ENCODE data around the gene HOXC4.
"Not testable (repeated sequence)": the region's sequence is repeated elsewhere in the genome, so short reads cannot be mapped to it uniquely, and the experiment has no call there.

HOXC4 gene

DNA sequence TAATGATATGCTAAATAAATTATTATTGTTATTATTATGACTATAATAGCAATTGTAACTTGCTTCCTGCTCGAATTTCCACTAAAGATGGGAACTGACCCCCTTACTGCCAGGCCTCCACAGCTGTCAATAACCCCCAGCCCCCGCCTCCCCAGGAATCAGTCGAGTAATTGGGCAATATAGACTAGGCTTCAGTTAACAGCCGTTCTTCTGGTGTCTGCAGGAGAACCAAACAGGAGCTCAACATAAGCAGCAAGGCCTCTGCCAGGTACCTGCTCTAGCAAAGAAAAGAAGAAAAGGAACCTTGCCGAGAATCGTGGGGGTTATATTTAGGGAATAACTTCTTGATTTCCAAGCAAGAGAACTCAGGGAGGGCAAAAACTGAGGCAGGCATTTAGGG is 21.8 kb downstream of the HOXC4 start:
- Histone ChIP-seq H3K36me3 (ENCODE audit: insufficient read depth, low read length) (no peaks in the 10 kb centered on the region), H3K9me3 (ENCODE audit: insufficient read depth, low read depth, low read length) (no peaks in the 10 kb centered on the region), H3K4me3 (ENCODE audit: low read length) (no peak overlapping the region), H3K27ac (ENCODE audit: low read depth, low read length) (no peak overlapping the region), H3K27me3 (ENCODE audit: insufficient read depth, low read length) (peaks cover 96% of the 10 kb centered on the region), H3K4me1 (ENCODE audit: insufficient read depth, low read length) (peaks cover 21% of the 10 kb centered on the region), H3K9ac (ENCODE audit: low read depth, low read length) (no peak overlapping the region)
- 16% methylated on average over 6 of the region's 6 CpGs for WGBS

DNA sequence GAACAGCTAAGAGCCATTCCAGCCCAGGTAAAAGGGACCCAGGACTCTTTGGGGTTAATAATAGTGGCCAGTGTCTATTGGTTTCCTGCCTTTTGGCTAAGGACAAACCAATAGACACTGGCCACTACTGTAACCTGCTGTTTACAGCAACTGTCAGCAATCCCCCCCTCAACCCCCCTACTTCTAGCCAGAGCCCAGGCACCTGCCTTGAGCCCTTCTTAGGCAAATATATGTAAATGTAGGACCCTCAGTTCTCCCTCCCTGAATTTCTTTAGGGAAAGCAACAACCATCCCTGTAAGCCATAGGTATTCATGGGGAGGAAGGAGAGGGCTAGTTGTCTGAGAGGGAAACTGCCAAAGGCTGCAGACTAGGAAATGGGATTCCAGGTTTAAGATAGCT is 22.3 kb downstream of the HOXC4 start:
- H3K4me1 ChIP-seq (ENCODE audit: insufficient read depth, low read length): peaks cover 21% of the 10 kb centered on the region
- H3K9ac ChIP-seq (ENCODE audit: low read depth, low read length): no peak overlapping the region
- H3K36me3 ChIP-seq (ENCODE audit: insufficient read depth, low read length): no peaks in the 10 kb centered on the region
- no peaks in the 10 kb centered on the region for H3K9me3 ChIP-seq (ENCODE audit: insufficient read depth, low read depth, low read length)
- H3K27ac ChIP-seq (ENCODE audit: low read depth, low read length): no peak overlapping the region
- H3K4me3 ChIP-seq (ENCODE audit: low read length): 0 out of 2 replicates have a peak overlapping the region, but pooled peaks have one; percentile 17
- H3K27me3 ChIP-seq (ENCODE audit: insufficient read depth, low read length): peaks cover 96% of the 10 kb centered on the region

DNA sequence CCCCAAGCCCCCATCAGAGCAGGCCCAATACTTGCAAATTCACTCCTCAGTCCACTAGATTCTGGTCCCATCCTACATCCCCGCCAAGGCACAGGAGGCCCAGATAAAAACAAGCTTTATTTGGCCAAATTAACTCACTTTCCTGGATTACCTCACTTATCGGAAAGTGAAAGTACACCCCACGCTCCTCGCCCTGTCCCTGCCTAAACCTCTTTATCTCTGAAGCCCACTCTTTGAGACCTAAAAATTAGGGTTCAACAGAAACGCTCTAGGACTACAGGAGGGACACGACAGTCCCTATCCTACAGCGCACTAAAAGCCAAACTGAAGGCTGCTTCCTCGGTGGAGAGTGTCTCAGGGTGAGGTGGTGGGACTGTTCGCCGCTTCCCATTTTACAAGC is 24.2 kb downstream of the HOXC4 start:
- WGBS: 33% methylated on average over 9 of the region's 10 CpGs
- H3K27me3 ChIP-seq (ENCODE audit: insufficient read depth, low read length): peaks cover 97% of the 10 kb centered on the region
- H3K9ac ChIP-seq (ENCODE audit: low read depth, low read length); H3K9me3 ChIP-seq (ENCODE audit: insufficient read depth, low read depth, low read length); H3K27ac ChIP-seq (ENCODE audit: low read depth, low read length); H3K36me3 ChIP-seq (ENCODE audit: insufficient read depth, low read length); H3K4me3 ChIP-seq (ENCODE audit: low read length): not testable (repeated sequence)
- H3K4me1 ChIP-seq (ENCODE audit: insufficient read depth, low read length): peaks cover 21% of the 10 kb centered on the region

DNA sequence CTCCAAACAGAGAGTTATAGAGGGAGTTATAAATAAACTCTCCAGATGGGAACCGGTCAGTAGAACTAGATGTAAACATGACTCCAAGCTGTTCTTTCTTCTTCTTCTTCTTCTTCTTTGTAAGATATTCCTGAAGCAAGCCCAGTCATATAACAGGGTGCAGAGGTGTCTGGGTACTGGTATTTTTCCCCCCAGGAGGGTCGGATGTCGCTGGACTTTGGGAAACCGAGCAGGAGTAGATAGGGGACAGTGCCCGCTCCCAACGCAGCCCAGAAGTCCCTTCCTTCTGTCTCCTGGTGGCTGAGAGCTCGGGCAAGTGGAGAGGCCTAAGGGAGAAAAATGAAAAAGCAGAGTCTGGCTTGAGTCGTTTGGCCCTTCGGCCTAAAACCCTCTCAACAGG is 25.5 kb downstream of the HOXC4 start:
- H3K4me3 ChIP-seq (ENCODE audit: low read length); H3K36me3 ChIP-seq (ENCODE audit: insufficient read depth, low read length); H3K9me3 ChIP-seq (ENCODE audit: insufficient read depth, low read depth, low read length); H3K9ac ChIP-seq (ENCODE audit: low read depth, low read length); H3K27ac ChIP-seq (ENCODE audit: low read depth, low read length): not testable (repeated sequence)
- peaks cover 98% of the 10 kb centered on the region for H3K27me3 ChIP-seq (ENCODE audit: insufficient read depth, low read length)
- WGBS: 8% methylated on average over 9 of the region's 9 CpGs
- peaks cover 21% of the 10 kb centered on the region for H3K4me1 ChIP-seq (ENCODE audit: insufficient read depth, low read length)

DNA sequence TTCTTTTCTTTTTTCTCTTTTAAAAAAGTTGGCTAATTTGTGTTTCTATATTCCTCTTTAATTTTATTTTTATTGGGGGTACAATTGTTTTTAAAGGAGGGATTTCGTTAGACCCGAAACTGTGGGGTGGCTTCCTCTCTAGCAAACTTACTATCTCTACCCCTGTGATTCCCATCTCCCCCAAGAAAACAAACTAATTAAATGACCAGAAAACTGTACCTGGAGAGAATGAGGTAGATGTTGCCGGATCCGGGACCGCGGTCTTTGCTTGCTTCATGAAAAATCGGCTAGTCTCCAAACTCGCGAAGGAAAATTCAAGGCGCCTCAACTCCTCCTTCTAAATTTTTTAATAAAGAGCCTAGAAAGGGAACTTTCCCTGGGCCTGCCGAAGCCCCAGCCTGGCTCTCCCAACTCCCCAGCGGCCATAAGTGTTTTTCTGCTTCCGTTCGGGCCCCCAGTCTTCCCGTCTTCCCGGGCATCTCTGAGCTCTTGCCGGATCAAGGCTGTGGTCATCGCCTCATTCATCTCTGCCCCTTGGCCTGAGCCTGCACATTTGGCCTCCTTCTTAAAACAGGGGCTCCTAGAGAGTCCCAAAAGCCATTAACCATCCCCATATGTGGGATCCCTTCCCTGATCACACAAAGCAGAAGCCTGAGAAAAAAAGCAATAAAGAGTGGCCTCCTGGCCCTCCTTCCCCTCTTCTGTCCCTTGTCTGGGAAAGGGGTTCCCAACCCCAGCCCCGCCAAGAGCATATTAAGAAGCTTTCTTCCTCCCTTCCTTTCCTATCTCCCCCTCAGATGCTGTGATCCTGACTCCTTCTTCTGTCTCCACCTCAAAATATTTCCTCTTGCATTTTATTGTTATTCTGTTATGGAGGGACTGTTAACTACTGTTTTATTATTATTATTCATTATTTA is 26.6 kb downstream of the HOXC4 start:
- not testable (repeated sequence) for H3K9ac ChIP-seq (ENCODE audit: low read depth, low read length); H3K27ac ChIP-seq (ENCODE audit: low read depth, low read length); H3K36me3 ChIP-seq (ENCODE audit: insufficient read depth, low read length); H3K4me3 ChIP-seq (ENCODE audit: low read length); H3K9me3 ChIP-seq (ENCODE audit: insufficient read depth, low read depth, low read length)
- Histone ChIP-seq H3K27me3 (ENCODE audit: insufficient read depth, low read length) (peaks cover 99% of the 10 kb centered on the region), H3K4me1 (ENCODE audit: insufficient read depth, low read length) (peaks cover 18% of the 10 kb centered on the region)
- WGBS: 4% methylated on average over 17 of the region's 19 CpGs

DNA sequence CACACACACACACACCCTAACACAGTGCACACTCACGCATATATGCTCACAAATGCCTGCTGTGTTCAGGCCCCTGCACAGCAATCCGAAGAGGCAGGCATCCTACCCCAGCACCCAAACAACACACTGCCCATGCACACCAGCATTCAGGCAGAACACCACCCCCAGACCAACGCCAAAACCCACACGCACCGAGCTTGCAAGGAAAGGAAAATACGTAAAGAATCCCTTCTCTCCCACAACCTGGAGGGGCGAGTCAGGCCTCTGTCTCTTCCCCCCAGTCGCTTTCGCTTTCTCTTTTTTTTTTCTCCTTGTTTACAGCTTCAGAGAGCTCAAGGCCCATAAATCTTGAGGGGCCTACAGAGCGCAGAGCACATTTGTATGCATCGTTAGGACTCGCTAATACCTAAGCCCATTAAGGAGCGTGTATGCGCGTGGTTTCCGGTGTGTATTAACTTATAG is 27.4 kb downstream of the HOXC4 start:
- peaks cover 11% of the 10 kb centered on the region; the same call in 1 of the 2 replicates for H3K4me1 ChIP-seq (ENCODE audit: insufficient read depth, low read length)
- not testable (repeated sequence) for H3K27ac ChIP-seq (ENCODE audit: low read depth, low read length); H3K36me3 ChIP-seq (ENCODE audit: insufficient read depth, low read length); H3K4me3 ChIP-seq (ENCODE audit: low read length); H3K9me3 ChIP-seq (ENCODE audit: insufficient read depth, low read depth, low read length); H3K9ac ChIP-seq (ENCODE audit: low read depth, low read length)
- H3K27me3 ChIP-seq (ENCODE audit: insufficient read depth, low read length): peaks cover 99% of the 10 kb centered on the region
- 2% methylated on average over 10 of the region's 16 CpGs for WGBS

DNA sequence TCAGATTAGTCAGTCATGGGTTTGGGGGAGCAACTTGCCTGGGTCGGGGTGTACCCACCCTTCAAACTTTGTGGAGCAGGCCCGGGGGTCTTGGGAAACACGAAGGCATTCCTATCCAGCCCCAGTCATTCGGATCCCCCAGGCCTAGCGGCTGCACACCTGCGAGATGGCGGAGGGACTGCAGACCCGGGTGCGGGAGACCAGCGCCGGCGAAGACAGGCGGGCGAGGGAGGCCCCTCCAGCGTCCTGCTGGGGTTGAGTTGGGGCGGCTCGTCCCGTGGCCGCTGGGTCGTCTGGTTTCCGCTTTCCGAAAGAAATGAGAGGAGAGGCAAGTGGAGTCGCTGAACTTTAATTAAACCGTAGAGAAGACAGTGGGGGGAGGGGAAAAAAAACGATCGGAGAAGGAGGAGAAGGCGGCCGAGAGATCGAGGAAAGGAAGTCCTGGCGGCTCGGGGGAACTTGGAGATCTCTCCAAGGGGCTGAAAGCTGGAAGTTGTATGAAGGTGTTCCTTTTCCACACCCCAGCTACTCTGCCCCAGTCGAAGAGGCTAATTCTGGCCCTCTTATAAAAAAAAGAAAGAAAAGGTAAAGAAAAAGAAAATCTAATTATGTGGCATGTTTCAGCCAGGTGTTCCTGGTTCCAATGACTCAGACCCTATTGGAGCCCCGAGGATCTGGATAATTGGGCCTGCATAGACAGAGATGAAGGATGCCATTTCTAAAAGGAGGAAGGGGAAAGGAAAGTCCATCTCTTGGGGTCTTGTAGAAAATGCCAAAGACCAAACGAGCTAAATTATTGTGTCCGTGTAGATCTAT is 28.2 kb downstream of the HOXC4 start:
- H3K4me3 ChIP-seq (ENCODE audit: low read length); H3K9me3 ChIP-seq (ENCODE audit: insufficient read depth, low read depth, low read length); H3K27ac ChIP-seq (ENCODE audit: low read depth, low read length); H3K9ac ChIP-seq (ENCODE audit: low read depth, low read length); H3K4me1 ChIP-seq (ENCODE audit: insufficient read depth, low read length); H3K36me3 ChIP-seq (ENCODE audit: insufficient read depth, low read length): not testable (repeated sequence)
- WGBS: 1% methylated on average over 34 of the region's 35 CpGs
- peaks cover 99% of the 10 kb centered on the region for H3K27me3 ChIP-seq (ENCODE audit: insufficient read depth, low read length)

DNA sequence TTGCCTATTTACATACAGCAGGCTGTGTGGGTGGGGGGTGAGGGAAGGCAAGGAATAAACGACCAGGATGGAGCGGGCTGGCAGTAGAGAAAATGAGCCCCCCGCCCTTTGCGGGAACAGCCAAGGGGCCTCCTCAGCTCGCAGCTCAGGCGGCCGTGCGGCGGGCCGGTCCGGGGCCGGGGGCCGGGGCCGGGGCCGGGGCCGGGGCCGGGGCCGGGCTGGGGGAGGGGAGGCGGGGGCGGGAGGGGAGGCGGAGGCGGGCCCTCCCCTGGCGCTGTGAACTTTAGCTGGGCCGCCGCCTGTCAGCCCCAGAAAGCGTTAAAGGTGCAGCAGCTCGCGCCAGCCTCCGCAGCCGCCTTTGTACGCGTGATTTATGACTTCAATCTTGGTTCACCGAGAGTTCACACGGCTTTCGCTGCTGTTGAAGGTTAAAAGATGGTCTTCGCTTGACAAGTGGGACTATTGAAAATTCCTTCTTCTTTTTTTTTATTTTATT is 28.8 kb downstream of the HOXC4 start:
- Histone ChIP-seq H3K9ac (ENCODE audit: low read depth, low read length) (no peak overlapping the region), H3K27ac (ENCODE audit: low read depth, low read length) (no peak overlapping the region), H3K4me1 (ENCODE audit: insufficient read depth, low read length) (peaks cover 3% of the 10 kb centered on the region; the same call in 1 of the 2 replicates), H3K36me3 (ENCODE audit: insufficient read depth, low read length) (no peaks in the 10 kb centered on the region), H3K9me3 (ENCODE audit: insufficient read depth, low read depth, low read length) (no peaks in the 10 kb centered on the region), H3K4me3 (ENCODE audit: low read length) (no peak overlapping the region), H3K27me3 (ENCODE audit: insufficient read depth, low read length) (peaks cover 99% of the 10 kb centered on the region)
- 2% methylated on average over 21 of the region's 36 CpGs for WGBS

DNA sequence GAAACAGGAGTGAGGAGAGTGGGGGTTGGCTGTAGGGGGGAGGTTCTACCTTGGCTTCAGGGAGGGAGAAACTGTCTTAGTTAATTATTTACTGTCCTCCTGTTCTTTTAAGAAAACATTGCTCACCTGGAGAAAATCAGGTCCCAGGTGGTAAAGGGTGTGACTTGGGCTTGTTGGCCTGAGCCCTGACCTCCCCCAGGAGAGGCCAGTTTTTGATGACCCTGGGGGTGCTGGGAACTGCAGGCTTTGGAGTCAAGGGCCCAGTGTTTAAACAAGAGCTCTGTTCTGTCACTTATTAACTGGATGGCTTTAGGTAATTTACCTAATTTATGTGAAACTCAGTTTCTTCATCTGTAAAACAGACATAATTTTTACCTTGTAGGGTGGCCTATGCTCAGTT is 34.4 kb downstream of the HOXC4 start:
- peaks cover 97% of the 10 kb centered on the region for H3K27me3 ChIP-seq (ENCODE audit: insufficient read depth, low read length)
- not testable (repeated sequence) for H3K9me3 ChIP-seq (ENCODE audit: insufficient read depth, low read depth, low read length); H3K4me3 ChIP-seq (ENCODE audit: low read length); H3K36me3 ChIP-seq (ENCODE audit: insufficient read depth, low read length); H3K9ac ChIP-seq (ENCODE audit: low read depth, low read length); H3K4me1 ChIP-seq (ENCODE audit: insufficient read depth, low read length); H3K27ac ChIP-seq (ENCODE audit: low read depth, low read length)

DNA sequence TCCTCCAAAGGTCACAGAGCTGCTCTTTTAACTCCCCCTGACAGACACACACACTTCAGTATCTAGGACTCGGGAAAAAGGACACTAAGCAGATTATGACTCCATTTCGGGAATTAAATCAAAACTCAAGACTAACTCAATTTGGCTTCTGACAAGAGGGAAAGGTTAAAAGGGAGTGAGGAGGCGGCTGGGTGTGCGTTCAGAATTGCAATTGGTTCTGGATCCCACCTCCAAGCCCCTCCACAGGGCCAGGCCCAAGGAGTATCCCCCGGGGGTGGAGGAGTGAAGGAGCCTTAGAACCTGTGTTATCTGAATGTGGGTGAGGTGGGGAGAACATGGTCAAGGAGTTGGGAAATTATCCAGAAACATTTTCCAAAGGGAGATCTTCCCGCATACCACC is 35.8 kb downstream of the HOXC4 start:
- H3K4me3 ChIP-seq (ENCODE audit: low read length); H3K9me3 ChIP-seq (ENCODE audit: insufficient read depth, low read depth, low read length): not testable (repeated sequence)
- WGBS: 41% methylated on average over 3 of the region's 6 CpGs

DNA sequence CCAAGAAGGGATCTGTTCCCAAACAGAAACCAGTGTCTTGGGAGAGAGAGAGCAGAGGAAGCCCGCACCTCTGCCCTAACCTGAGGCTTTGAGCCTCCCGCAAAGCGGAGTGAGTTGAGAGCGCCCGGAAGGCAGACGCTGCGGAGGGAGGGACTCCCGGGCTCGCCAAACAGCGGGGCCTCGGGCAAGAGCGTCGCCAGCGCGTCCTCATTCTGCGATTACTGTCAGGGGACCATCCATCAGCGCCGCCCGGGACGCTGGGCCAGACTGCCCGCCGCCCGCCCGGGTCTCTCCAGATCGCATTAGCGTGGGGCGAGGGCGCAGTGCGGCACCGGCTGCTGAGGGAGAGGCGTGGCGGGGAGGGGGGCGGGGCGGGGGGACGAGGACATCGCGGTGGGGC is 36.7 kb downstream of the HOXC4 start:
- 2% methylated on average over 30 of the region's 37 CpGs for WGBS
- H3K4me3 ChIP-seq (ENCODE audit: low read length); H3K4me1 ChIP-seq (ENCODE audit: insufficient read depth, low read length); H3K27ac ChIP-seq (ENCODE audit: low read depth, low read length); H3K9me3 ChIP-seq (ENCODE audit: insufficient read depth, low read depth, low read length); H3K36me3 ChIP-seq (ENCODE audit: insufficient read depth, low read length); H3K9ac ChIP-seq (ENCODE audit: low read depth, low read length): not testable (repeated sequence)
- H3K27me3 ChIP-seq (ENCODE audit: insufficient read depth, low read length): peaks cover 97% of the 10 kb centered on the region

More for the DNA sequence above, 35.8 kb downstream of the HOXC4 start:
- not testable (repeated sequence) for H3K36me3 ChIP-seq (ENCODE audit: insufficient read depth, low read length); H3K9ac ChIP-seq (ENCODE audit: low read depth, low read length); H3K4me1 ChIP-seq (ENCODE audit: insufficient read depth, low read length); H3K27ac ChIP-seq (ENCODE audit: low read depth, low read length)
- H3K27me3 ChIP-seq (ENCODE audit: insufficient read depth, low read length): peaks cover 97% of the 10 kb centered on the region
